Cardiac fibroblast (primary cell): ENCODE results near the gene CAMLG.
"Not testable (repeated sequence)": the region's sequence is repeated elsewhere in the genome, so short reads cannot be mapped to it uniquely, and the experiment has no call there.

Experiments used
- DNase-seq, 2 donors: peaks; one replicate each; pipeline versions ENCODE4 v3.0.0 to v3.0.0-alpha.2; 2010; ENCODE audit warnings: low read depth in 2 of 2
- H3K4me3 ChIP-seq, 2 donors: replicated peaks in 1 of 2; 1 replicate in 1 of 2; 2 replicates in 1 of 2; pipeline ENCODE4 v1.5.1; 2011; ENCODE audit warnings: low read depth in 2 of 2, low read length in 2 of 2, mild to moderate bottlenecking in 2 of 2, moderate library complexity in 1 of 2
- TF ChIP-seq, protein P1 (sequence below): IDR thresholded peaks from one replicate; pipeline ENCODE4 v1.5.1; 2011; ENCODE audit warnings: low read depth, mild to moderate bottlenecking, low read length, inconsistent platforms

The CAMLG gene

DNA sequence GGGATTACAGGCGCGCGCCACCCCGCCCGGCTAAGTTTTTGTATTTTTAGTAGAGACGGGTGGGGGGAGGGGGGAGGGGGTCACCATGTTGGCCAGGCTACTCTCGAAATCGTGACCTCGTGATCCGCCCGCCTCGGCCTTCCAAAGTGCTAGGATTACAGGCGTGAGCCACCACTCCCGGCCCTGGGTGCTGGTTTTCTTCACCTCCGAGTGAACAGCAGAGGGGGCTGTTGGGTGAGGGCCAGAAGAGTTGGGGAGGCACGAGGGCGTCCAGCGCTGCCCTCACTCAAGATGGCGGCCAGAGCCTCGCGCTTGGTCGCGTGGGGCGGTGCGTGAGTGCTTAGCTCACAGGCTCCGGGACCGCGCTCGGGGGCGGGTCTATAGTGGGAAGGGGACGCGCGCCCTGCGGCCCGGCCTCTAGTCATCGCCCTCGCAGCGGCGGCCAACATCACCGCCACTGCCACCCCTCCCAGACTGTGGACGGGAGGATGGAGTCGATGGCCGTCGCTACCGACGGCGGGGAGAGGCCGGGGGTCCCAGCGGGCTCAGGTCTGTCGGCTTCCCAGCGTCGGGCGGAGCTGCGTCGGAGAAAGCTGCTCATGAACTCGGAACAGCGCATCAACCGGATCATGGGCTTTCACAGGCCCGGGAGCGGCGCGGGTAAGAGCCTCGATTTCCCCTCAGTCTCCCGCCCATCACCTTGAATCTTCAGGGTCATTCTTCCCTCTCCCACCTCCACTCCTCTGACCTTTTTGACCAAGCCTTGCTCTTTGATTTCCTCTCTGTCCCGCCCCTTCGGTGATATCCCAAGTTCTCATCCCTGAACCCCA lies at the start of gene CAMLG:
TSS of gene CAMLG (plus strand) at position 416 of the 830 bp plus-strand sequence. CDS start at position 489, 73 bp downstream.
- peak; percentile 98 to 99 for DNase-seq
- TF ChIP-seq, protein P1, sequence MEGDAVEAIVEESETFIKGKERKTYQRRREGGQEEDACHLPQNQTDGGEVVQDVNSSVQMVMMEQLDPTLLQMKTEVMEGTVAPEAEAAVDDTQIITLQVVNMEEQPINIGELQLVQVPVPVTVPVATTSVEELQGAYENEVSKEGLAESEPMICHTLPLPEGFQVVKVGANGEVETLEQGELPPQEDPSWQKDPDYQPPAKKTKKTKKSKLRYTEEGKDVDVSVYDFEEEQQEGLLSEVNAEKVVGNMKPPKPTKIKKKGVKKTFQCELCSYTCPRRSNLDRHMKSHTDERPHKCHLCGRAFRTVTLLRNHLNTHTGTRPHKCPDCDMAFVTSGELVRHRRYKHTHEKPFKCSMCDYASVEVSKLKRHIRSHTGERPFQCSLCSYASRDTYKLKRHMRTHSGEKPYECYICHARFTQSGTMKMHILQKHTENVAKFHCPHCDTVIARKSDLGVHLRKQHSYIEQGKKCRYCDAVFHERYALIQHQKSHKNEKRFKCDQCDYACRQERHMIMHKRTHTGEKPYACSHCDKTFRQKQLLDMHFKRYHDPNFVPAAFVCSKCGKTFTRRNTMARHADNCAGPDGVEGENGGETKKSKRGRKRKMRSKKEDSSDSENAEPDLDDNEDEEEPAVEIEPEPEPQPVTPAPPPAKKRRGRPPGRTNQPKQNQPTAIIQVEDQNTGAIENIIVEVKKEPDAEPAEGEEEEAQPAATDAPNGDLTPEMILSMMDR: peak; percentile 49
- peak within 1 kb of the TSS; percentile 90 to 96 for H3K4me3 ChIP-seq

DNA sequence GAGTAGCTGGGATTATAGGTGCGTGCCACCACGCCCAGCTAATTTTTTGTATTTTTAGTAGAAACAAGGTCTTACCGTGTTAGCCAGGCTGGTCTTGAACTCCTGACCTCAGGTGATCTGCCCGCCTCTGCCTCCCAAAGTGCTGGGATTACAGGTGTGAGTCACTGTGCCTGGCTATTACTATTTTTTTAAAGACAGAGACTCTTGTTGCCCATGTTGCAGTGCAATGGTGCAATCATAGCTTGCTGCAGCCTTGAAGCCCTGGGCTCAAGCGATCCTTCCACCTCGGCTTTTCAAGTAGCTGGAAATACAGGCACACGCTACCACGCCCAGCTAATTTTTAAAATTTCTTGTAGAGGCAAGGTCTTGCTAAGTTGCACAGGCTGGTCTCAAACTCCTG lies 48.2 kb upstream of the CAMLG start:
- H3K4me3 ChIP-seq, DNase-seq: not testable (repeated sequence)

DNA sequence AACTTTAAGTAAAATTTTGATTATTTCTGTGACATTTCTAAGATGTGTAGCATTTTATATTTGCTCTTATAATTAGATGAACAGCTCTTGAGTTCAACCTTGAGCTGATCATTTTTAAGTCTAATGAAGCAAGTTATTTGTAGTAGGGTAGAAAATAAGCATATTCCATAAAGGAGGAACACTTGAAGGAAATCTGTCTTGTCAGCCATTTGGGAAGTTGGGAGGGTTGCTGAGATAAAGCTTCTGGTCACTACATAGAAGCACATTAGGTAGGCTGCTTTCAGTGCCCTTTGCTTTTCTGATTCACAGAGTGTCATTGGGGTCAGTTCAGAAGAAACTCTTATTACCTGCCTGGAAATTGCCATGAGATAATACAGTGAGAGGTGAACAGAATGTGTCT lies 45.6 kb upstream of the CAMLG start:
- no peak for DNase-seq
- TF ChIP-seq, protein P1: no peak
- H3K4me3 ChIP-seq: no peak overlapping the region

DNA sequence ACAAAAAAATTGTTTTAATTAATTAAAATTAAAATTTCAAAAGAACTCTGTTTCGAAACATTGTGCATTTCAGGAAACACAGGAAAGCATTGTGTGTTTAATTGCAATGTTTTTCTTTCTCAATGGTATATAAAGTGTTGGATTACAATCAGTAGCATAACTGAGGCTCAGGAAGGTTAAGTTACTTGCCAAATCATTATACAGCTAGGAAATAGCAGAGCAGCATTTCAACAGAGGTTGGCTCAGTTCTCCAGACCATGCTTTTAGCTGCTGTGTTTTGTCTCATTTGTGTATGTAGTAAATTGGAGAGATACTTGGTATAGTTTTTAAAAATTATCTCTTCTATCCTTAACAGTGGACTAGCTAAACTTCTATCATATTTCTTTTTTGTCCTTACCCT lies 30.0 kb upstream of the CAMLG start:
- DNase-seq: peak in 1 of 2 donors; percentile 43
- TF ChIP-seq, protein P1: no peak
- no peak overlapping the region for H3K4me3 ChIP-seq

DNA sequence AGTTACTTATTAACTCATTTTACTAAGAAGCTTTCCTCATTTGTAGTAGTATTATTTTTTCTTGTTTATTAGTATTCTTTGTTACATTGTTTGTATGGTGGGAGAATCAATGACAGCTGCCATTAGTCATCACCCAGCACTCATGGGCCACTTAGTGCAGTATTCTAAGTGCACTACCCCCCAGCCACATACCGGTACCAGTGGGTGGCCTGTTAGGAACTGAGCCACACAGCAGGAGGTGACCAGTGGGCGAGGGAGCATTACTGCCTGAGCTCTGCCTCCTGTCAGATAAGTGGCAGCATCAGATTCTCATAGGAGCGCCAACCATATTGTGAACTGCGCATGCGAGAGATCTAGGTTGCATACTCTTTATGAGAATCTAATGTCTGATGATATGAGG lies 24.2 kb upstream of the CAMLG start:
- no peak overlapping the region for H3K4me3 ChIP-seq
- DNase-seq: no peak
- TF ChIP-seq, protein P1: no peak

DNA sequence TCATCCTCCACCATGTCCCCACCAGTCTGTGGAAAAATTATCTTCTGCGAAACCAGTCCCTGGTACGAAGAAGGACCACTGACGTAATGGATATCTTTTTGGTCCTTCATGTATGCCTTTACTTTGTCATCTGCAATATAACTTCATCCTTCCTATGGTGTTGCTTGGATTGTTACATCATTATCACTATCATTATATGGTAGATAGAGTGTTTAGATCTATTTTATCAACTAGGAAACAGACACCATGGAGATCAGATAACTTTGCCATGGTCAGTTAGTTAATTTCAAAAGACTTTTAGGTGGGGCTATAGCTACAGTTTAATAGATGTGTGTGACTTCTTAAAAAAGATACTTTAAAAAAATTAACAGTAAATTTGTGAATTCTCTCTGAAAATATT lies 23.8 kb upstream of the CAMLG start:
- TF ChIP-seq, protein P1: no peak
- DNase-seq: no peak

DNA sequence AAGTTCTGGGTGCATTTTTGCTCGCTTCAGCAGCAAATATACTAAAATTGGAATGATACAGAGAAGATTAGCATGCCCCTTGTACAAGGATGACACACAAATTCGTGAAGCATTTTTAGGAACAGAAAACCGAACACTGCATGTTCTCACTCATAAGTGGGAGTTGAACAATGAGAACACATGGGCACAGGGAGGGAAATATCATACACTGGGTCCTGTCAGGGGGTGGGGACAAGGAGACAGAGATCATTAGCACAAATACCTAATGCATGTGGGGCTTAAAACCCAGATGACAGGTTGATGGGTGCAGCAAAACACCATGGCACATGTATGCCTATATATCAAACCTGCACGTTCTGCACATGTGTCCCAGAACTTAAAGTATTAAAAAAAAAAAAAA lies 22.9 kb upstream of the CAMLG start:
- DNase-seq, H3K4me3 ChIP-seq: not testable (repeated sequence)

More for the DNA sequence above, 23.8 kb upstream of the CAMLG start:
- H3K4me3 ChIP-seq: no peak overlapping the region

DNA sequence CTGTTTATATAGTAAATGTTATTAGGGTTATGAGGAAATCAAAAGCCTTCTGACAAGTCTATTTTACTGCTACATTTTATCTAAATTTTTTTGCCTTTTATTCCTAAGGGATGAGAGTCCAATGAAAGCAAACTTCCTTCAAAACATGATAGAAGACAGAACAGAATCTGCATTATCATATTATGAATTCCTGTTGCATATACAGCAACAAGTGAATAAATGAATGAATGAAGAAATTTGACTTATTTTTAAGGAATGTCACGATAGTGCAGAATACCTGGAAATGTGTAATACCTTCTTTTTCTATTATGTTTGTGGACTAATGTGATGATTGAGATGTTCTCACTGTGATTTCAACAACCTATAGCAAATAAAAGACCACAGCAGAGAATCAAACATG lies 13.5 kb upstream of the CAMLG start:
- DNase-seq: no peak
- TF ChIP-seq, protein P1: no peak
- no peak overlapping the region for H3K4me3 ChIP-seq
